Neuron (in vitro differentiated cells): Measurements from ENCODE around the gene TPSD1.
"Not testable (repeated sequence)": the region's sequence is repeated elsewhere in the genome, so short reads cannot be mapped to it uniquely, and the experiment has no call there.

Experiments
- H2AFZ ChIP-seq: one replicate; pipeline ENCODE4 v1.6.1; 2013; ENCODE audit warnings: low read depth, mild to moderate bottlenecking, inconsistent platforms, low read length, moderate library complexity
- H3K27me3 ChIP-seq: one replicate; pipeline ENCODE4 v1.6.1; 2013; ENCODE audit warnings: low read length; ENCODE audit not compliant: insufficient read depth
- H3K36me3 ChIP-seq: one replicate; pipeline ENCODE4 v1.6.1; 2013; ENCODE audit warnings: low read length; ENCODE audit not compliant: insufficient read depth
- H3K4me1 ChIP-seq: one replicate; pipeline ENCODE4 v1.6.1; 2013; ENCODE audit warnings: low read length; ENCODE audit not compliant: insufficient read depth
- H3K4me3 ChIP-seq: 2 replicates; pipeline ENCODE4 v1.5.1; 2013; ENCODE audit warnings: mild to moderate bottlenecking, low read length, moderate library complexity
- H3K9me3 ChIP-seq: one replicate; pipeline ENCODE4 v1.6.1; 2013; ENCODE audit warnings: low read length

Gene TPSD1

GRCh38 chr16:1265090-1265630, 9.3 kb downstream of the TPSD1 start:
- Histone ChIP-seq H3K4me3 (no peak overlapping the region), H2AFZ (no peak overlapping the region), H3K4me1 (no peaks in the 10 kb centered on the region), H3K27me3 (peaks cover 24% of the 10 kb centered on the region), H3K9me3 (peaks cover 2% of the 10 kb centered on the region), H3K36me3 (no peaks in the 10 kb centered on the region)

DNA sequence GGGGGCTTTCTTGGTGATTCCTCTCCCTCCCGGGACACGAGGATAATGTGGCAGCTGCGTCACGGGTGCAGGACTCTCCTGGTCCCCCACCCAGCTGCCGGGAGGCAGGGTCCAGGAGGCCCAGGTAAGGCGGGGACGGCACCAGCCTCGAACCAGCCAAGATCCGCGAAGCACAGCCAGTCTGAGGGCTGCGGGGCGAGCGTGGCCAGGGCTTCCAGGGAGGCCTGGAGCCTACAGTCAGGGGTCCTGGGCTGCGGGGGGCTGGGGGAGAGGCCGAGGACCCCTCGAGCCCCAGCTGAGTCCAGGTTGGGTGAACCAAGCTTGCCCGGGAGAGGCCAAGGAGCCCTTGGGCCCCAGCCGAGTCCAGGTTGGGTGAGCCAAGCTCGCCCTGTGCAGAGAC, 10.0 kb downstream of the TPSD1 start:
- Histone ChIP-seq H3K4me1 (no peaks in the 10 kb centered on the region), H3K36me3 (no peaks in the 10 kb centered on the region), H2AFZ (no peak overlapping the region), H3K9me3 (peaks cover 2% of the 10 kb centered on the region), H3K27me3 (peaks cover 18% of the 10 kb centered on the region), H3K4me3 (no peak overlapping the region)

DNA sequence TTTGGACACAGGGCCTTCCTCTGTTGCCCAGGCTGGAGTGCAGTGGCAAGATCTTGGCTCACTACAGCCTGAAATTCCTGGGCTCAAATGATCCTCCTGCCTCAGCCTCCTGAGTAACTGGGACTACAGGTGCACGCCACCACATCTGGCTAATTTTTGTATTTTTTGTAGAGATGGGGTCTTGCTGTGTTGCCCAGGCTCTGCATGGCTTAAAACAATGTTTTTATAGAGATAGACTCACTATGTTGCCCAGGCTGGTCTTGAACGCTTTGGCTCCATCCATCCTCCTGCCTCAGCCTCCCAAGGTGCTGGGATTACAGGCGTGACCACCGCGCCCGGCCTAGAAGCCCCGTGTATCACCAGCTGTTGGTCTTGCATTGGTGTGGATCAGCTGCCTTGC, 13.5 kb downstream of the TPSD1 start:
- H3K9me3 ChIP-seq, H3K4me3 ChIP-seq, H3K27me3 ChIP-seq, H2AFZ ChIP-seq, H3K36me3 ChIP-seq, H3K4me1 ChIP-seq: not testable (repeated sequence)

GRCh38 chr16:1271380-1271723, 15.5 kb downstream of the TPSD1 start:
- no peak overlapping the region for H2AFZ ChIP-seq
- no peak overlapping the region for H3K4me3 ChIP-seq
- H3K9me3 ChIP-seq, result no peaks in the 10 kb centered on the region
- H3K27me3 ChIP-seq, result peaks cover 5% of the 10 kb centered on the region
- no peaks in the 10 kb centered on the region for H3K36me3 ChIP-seq
- no peaks in the 10 kb centered on the region for H3K4me1 ChIP-seq

GRCh38 chr16:1271724-1272413, 16.0 kb downstream of the TPSD1 start:
- not testable (repeated sequence) for H3K27me3 ChIP-seq, H3K9me3 ChIP-seq, H3K4me1 ChIP-seq, H3K4me3 ChIP-seq, H2AFZ ChIP-seq, H3K36me3 ChIP-seq

DNA sequence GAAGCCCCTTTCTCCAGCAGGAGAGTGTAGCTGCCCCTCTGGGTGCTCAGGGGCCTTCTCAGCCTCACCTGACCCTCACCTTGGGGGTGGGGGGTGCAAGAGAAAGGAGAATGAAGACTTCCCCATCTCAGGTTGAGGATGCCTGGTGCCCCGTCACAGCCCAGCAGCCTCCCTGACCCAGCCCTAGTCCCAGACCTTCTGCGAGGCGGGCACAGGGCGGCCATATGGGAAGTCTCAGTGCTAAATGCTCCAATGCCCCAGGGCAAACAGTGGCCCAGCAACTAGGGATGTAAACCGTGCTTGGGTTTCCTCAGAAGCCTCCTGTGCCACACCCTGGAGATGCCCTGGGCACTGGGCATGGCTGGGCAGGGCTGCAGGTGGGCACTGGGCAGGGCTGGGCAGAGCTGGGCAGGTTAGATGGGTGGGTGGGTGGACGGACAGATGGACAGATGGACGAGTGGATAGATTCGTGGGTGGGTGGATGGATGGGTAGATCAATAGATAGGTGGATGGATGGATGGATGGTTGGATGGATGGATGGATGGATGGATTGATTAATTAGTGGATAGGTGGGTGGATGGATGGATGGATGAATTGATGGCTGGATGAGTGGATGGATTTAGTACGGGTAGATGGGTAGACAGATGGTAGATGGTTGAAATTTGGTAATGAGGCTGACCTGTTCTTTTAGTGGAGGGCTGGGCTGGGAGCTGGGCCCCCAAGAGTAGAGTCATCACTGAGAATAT, 16.8 kb downstream of the TPSD1 start:
- H3K9me3 ChIP-seq, result no peaks in the 10 kb centered on the region
- H3K4me3 ChIP-seq, result no peak overlapping the region
- H3K36me3 ChIP-seq, result no peaks in the 10 kb centered on the region
- H3K27me3 ChIP-seq, result peaks cover 5% of the 10 kb centered on the region
- no peak overlapping the region for H2AFZ ChIP-seq
- H3K4me1 ChIP-seq, result no peaks in the 10 kb centered on the region

DNA sequence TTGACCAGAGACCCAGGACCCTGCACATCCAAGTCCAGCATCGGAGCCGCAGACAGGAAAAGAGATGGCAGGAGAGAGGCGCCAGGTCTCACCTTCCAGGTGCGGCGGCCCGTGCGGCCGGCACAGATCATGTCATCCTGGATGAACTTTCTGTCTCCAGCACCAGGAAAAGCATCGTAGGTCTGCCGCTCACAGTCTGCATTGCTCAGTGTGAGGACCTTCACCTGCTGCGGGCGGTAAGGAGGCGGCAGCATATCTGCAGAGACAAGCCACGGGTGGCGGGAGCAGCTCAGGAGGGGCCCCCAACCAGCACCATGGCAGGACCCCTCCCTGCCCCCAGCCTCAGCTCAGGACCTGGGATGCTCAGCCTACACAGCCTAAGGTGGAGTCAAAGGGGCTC, 17.9 kb downstream of the TPSD1 start:
- no peaks in the 10 kb centered on the region for H3K36me3 ChIP-seq
- H3K27me3 ChIP-seq, result peaks cover 9% of the 10 kb centered on the region
- no peak overlapping the region for H3K4me3 ChIP-seq
- H3K9me3 ChIP-seq, result no peaks in the 10 kb centered on the region
- H2AFZ ChIP-seq, result no peak overlapping the region
- peaks cover 10% of the 10 kb centered on the region for H3K4me1 ChIP-seq

DNA sequence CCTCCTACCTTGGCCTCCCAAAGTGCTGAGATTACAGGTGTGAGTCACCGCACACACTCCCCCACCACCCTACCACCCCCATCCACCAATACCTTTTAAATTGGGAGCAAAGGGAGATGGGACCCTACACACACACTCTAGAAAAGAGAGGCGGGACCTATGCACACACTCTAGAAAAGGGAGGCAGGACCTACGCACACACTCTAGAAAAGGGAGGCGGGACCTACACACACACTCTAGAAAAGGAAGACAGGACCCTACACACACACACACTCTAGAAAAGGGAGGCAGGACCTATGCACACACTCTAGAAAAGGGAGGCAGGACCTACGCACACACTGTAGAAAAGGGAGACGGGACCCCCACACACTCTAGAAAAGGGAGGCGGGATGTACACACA, 18.9 kb downstream of the TPSD1 start:
- H3K27me3 ChIP-seq, result peaks cover 9% of the 10 kb centered on the region

DNA sequence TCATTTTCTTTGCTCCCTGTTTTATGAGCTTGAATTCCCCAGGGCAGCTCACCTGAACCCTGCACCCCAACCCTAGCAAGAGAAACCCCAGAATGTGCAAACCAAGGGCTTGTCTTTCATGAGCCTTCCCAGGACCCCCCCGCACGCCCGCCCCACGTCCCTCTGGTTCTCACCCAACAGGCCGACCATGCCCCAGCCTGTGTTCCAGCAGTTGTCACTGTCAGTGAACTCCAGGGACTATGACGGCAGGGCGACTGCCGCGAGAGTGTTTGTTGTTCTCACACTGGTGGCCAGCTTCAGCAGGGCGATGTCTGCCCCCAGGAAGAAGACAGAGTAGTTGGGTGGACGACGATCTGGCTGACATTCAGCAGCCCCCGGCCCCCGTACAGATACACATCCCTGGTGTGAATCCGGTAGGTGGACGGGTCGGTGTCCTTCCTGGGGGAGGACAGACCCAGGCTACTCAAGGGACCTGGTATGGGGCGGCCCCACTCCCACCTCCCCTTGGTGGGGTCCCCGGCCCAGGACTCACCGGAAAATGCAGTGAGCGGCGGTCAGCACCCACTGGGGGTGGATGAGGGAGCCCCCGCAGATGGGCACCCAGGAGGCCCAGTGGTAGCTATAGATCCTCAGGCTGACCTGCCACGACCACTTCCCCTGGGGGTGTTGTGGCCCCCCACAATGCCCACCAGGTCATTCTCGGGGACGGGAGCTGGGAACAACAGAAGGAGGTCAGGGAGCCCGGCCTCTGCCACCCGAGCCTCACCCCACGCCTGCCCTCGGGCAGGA, 20.1 kb downstream of the TPSD1 start:
- peaks cover 10% of the 10 kb centered on the region for H3K27me3 ChIP-seq
- no peak overlapping the region for H2AFZ ChIP-seq
- H3K36me3 ChIP-seq, result no peaks in the 10 kb centered on the region
- H3K4me3 ChIP-seq, result no peak overlapping the region
- H3K9me3 ChIP-seq, result no peaks in the 10 kb centered on the region
- peaks cover 13% of the 10 kb centered on the region for H3K4me1 ChIP-seq

More for the DNA sequence above, 18.9 kb downstream of the TPSD1 start:
- H2AFZ ChIP-seq, result no peak overlapping the region
- H3K9me3 ChIP-seq, result no peaks in the 10 kb centered on the region
- H3K4me3 ChIP-seq, result no peak overlapping the region
- peaks cover 13% of the 10 kb centered on the region for H3K4me1 ChIP-seq
- H3K36me3 ChIP-seq, result no peaks in the 10 kb centered on the region

DNA sequence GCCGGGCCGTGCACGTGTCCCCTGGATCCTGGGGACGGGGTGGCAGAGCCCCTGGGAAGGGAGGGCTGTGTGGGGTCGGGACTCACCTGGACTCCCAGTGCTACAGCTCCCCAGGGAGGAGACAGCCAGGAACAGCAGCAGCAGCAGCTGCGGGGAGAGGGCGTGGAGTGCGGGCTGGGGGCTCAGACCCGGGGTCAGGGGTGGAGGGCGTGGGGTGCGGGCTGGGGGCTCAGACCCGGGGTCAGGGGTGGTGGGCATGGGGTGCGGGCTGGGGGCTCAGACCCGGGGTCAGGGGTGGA, 20.7 kb downstream of the TPSD1 start:
- Histone ChIP-seq H3K27me3 (peaks cover 11% of the 10 kb centered on the region), H3K9me3 (no peaks in the 10 kb centered on the region), H2AFZ (no peak overlapping the region)

DNA sequence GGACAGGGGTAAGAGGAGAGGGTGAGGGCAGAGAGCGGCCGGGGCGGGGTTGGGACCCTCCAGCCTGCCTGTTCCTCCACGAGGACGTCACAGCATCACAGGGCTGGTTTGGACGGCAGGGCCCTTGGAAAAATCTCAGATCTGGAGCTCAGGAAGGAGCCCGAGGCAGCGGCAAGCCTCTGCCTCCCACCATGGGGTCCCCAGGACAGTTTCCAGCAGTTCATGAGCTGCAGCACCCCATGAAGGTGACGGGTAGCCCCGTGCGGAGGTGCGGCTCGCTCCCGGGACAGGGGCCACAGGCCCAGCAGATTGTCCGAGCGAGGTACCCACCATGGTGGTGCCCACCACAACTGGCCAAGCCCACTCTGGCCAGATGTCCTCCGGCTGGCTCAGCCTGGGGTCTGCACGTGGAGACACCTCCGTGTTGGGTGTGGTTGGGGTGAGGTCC, 21.3 kb downstream of the TPSD1 start:
- no peaks in the 10 kb centered on the region for H3K9me3 ChIP-seq
- no peak overlapping the region for H3K4me3 ChIP-seq
- H3K36me3 ChIP-seq, result no peaks in the 10 kb centered on the region
- peaks cover 14% of the 10 kb centered on the region for H3K27me3 ChIP-seq
- peaks cover 13% of the 10 kb centered on the region for H3K4me1 ChIP-seq
- no peak overlapping the region for H2AFZ ChIP-seq

More for the DNA sequence above, 20.7 kb downstream of the TPSD1 start:
- H3K4me3 ChIP-seq, result no peak overlapping the region
- H3K36me3 ChIP-seq, result no peaks in the 10 kb centered on the region
- peaks cover 13% of the 10 kb centered on the region for H3K4me1 ChIP-seq

DNA sequence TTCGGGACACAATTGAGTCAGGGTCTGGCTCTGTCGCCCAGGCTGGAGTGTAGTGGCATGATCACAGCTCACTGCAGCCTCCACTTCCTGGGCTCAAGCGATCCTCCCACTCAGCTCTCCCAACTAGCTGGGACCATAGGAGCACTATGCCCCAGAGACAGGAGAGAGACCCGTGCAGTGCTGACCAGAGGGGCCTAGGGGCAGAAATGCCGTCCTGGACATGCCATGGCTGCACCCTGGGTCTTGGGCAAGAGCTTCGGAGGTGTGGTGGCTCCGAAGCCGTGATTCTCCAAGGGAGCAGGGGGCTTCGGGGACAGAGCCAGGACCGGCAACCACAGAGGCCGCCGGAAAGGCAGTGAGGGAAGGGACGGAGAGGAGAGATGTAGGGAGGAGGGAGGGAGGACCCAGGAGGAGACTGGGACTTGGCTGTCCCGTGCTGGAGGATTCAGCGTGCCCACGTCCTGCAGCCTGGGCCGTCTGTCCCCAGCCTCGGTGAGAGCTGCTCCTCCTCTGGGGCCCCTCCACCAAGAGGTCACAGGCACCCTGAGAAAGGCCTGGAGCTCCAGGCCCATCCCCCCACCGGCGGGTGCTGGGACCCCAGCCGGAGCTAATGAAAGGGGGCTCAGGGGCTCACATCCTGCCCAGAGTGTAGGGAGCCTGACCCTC, 21.9 kb downstream of the TPSD1 start:
- H3K4me1 ChIP-seq, result peaks cover 13% of the 10 kb centered on the region
- H3K9me3 ChIP-seq, result no peaks in the 10 kb centered on the region
- H2AFZ ChIP-seq, result no peak overlapping the region
- H3K4me3 ChIP-seq, result no peak overlapping the region
- no peaks in the 10 kb centered on the region for H3K36me3 ChIP-seq
- H3K27me3 ChIP-seq, result peaks cover 18% of the 10 kb centered on the region

DNA sequence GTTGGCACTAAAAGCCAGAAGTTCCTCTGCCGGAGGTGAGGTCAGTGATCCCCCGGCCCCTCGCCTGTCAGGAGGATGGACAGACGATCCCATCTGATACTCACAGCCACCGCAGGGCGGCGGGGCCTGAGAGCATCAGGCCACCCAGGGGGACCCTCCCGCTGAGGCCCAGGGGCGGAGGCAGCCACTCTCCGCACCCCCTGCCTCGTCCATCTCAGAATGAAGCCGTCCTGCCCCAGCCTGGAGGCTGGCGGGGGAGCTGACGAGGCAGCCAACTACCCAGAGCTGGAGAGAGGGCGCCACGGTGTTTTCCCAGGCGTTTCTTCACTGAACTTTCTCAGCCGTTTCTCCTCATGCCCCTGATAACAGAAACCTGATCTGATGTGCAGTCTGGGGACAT, 22.6 kb downstream of the TPSD1 start:
- H2AFZ ChIP-seq, result no peak overlapping the region
- no peaks in the 10 kb centered on the region for H3K36me3 ChIP-seq
- peaks cover 13% of the 10 kb centered on the region for H3K4me1 ChIP-seq
- H3K9me3 ChIP-seq, result no peaks in the 10 kb centered on the region
- no peak overlapping the region for H3K4me3 ChIP-seq
- H3K27me3 ChIP-seq, result peaks cover 19% of the 10 kb centered on the region
